Testis (tissue), 3 donors: Measurements from ENCODE around the gene HOXB4. TPM values are rescaled to one million over a fixed set of nuclear protein-coding genes. Genes with fewer than 3 reads are reported as not detected.

Source experiments
- DNase-seq: peaks from one replicate; pipeline ENCODE4 v3.0.0-alpha.2; 2019
- H3K27ac ChIP-seq, 2 donors: fragments of 200-600 bp; sonication (generic); one replicate each; pipeline ENCODE4 v1.5.1; 2019
- H3K27me3 ChIP-seq: fragments of 200-600 bp; sonication (generic); one replicate; pipeline ENCODE4 v1.5.1; 2019
- H3K36me3 ChIP-seq: fragments of 200-600 bp; sonication (generic); one replicate; pipeline ENCODE4 v1.5.1; 2017; ENCODE audit warnings: low read depth; ENCODE audit errors: missing control alignments
- H3K4me1 ChIP-seq: fragments of 200-600 bp; sonication (generic); one replicate; pipeline ENCODE4 v1.5.1; 2019
- H3K4me3 ChIP-seq, 2 donors: fragments of 200-600 bp; sonication (generic); one replicate each; pipeline ENCODE4 v1.5.1; 2017 to 2019
- H3K9me3 ChIP-seq: fragments of 200-600 bp; sonication (generic); one replicate; pipeline ENCODE4 v1.5.1; 2017
- POLR2A ChIP-seq: fragments of 450-650 bp; IDR thresholded peaks from one replicate; pipeline ENCODE4 v1.6.1; 2017; ENCODE audit warnings: antibody characterized with exemption, mild to moderate bottlenecking, moderate library complexity
- WGBS, 2 donors: methylation state at CpG; one replicate each; pipeline ENCODE4 v1.1.5; 2018; 5-methylcytosine and 5-hydroxymethylcytosine counted together
- intact Hi-C: fragments of 100-400 bp; cut with DNase I; formaldehyde crosslinking; loops from one replicate; pipeline ENCODE4 v1.15.1; 2023; ENCODE audit warnings: low total_unique reads
- polyA plus RNA-seq: library from polyadenylated mRNA; stranded (reverse); fragments of 350-450 nt; fragmentation: Illumina TruSeq; extraction: RNeasy Lipid Tissue Mini Kit (QIAGEN cat#74804); gene quantifications from one replicate; pipeline ENCODE4 v1.2.3, GENCODE V29; 2014; ENCODE audit warnings: low read depth, low replicate concordance; ENCODE audit not compliant: insufficient read depth
- total RNA-seq, 2 donors: library from RNA; depleted of rRNA; stranded (reverse); fragments of >200 nt; gene quantifications; one replicate each; pipeline ENCODE4 v1.2.3, GENCODE V29; 2016
- TF ChIP-seq, protein P1 (sequence below), 3 experiments: fragments of 450-650 bp in 2 of 3; fragments of 200-600 bp in 1 of 3; sonication (generic) in 1 of 3; IDR thresholded peaks; one replicate each; pipeline ENCODE4 v1.5.1; 2016 to 2019; ENCODE audit warnings: antibody characterized with exemption in 3 of 3, mild to moderate bottlenecking in 2 of 3, moderate library complexity in 1 of 3

The HOXB4 gene
- total and polyA plus RNA-seq, 3 donors from 2014 or later = 1.6 to 1.8 (median 1.6) TPM

DNA sequence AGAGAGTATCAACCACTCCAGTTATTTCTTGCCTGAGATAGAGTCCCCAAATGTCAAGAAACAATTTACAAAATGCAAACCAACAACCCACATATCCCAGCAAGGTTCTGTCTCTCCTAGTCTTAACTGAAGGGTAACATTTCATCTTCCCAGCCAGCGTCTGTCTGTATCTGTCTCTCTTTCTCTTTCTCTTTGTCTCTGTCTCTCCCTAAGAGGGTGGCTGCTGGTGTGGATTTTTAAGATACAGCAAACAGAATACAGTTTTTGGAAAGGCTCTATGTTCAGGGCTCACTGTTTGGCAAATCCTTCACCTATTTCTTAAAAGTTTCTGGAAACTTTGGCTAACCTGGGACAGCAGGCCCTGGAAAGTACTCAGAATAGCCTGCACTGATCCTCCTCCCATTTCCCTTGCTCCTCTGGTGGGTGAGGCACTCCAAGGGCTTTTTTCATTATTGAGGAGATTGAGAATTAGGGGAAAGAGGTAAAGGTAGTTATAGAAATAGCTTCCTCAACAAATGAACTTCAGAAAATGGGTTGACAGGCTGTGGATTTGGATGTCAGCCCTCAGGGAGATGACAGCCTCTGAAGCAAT is 6.2 kb downstream of the HOXB4 start:
- H3K4me3 ChIP-seq = no peak overlapping the region
- no peaks in the 10 kb centered on the region for H3K4me1 ChIP-seq
- H3K27me3 ChIP-seq = no peaks in the 10 kb centered on the region
- H3K9me3 ChIP-seq = no peaks in the 10 kb centered on the region
- intact Hi-C loops = no loop called here
- H3K36me3 ChIP-seq = no peaks in the 10 kb centered on the region
- no peak for DNase-seq
- WGBS, 2 donors = 86 to 92% methylated on average over 1 of the region's 1 CpG
- H3K27ac ChIP-seq = no peak overlapping the region
- TF ChIP-seq, protein P1, sequence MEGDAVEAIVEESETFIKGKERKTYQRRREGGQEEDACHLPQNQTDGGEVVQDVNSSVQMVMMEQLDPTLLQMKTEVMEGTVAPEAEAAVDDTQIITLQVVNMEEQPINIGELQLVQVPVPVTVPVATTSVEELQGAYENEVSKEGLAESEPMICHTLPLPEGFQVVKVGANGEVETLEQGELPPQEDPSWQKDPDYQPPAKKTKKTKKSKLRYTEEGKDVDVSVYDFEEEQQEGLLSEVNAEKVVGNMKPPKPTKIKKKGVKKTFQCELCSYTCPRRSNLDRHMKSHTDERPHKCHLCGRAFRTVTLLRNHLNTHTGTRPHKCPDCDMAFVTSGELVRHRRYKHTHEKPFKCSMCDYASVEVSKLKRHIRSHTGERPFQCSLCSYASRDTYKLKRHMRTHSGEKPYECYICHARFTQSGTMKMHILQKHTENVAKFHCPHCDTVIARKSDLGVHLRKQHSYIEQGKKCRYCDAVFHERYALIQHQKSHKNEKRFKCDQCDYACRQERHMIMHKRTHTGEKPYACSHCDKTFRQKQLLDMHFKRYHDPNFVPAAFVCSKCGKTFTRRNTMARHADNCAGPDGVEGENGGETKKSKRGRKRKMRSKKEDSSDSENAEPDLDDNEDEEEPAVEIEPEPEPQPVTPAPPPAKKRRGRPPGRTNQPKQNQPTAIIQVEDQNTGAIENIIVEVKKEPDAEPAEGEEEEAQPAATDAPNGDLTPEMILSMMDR (IDR thresholded peaks at IDR 0.05) = no peak
- TF ChIP-seq POLR2A = no peak

GRCh38 chr17:48571024-48571818 is 6.9 kb downstream of the HOXB4 start:
- H3K4me3 ChIP-seq = no peak overlapping the region
- intact Hi-C loops = no loop called here
- TF ChIP-seq, protein P1 (IDR thresholded peaks at IDR 0.05) = no peak
- no peak for TF ChIP-seq POLR2A
- WGBS, 2 donors = 34 to 51% methylated on average over 26 of the region's 26 CpGs
- no peak for DNase-seq
- no peaks in the 10 kb centered on the region for H3K27me3 ChIP-seq
- H3K27ac ChIP-seq = no peak overlapping the region
- H3K4me1 ChIP-seq = no peaks in the 10 kb centered on the region
- no peaks in the 10 kb centered on the region for H3K36me3 ChIP-seq
- H3K9me3 ChIP-seq = no peaks in the 10 kb centered on the region

DNA sequence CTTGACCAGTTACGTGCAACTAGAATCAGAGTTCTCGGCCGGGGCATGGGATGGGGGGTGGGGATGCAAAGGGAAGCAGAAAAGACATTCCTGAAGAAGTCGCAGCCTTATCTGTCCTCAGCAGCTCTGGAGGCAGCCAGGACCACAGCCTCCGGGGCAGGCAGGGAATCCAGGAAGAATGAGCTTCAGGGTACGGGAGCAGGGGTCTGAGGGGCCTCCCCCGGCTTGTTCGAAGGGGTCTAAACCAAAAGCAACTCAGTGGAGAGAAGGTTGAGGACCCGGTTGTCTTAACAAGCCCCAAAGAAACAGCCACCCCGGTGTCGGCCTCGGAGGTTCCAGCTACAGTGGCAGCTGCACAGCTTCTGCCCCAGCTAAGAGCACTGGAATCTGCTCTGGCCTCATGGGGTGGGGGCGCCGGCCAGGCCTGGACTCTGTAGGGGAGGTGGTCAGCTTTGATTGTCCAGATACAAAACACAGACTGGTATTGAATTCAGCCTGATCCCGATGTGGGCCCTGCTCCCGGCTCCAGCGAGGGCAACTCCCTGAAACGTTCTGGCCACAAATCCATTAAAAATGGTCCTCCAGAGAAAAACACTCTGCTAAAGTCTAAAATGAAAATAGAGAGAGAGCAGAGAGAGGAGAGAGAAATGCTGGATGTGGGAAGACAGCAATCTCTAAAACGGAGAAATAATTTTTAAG is 7.7 kb downstream of the HOXB4 start:
- no peak for TF ChIP-seq POLR2A
- TF ChIP-seq, protein P1 (IDR thresholded peaks at IDR 0.05) = no peak
- WGBS, 2 donors = 18 to 44% methylated on average over 19 of the region's 19 CpGs
- H3K27ac ChIP-seq = no peak overlapping the region
- no peaks in the 10 kb centered on the region for H3K36me3 ChIP-seq
- no peak overlapping the region for H3K4me3 ChIP-seq
- no peaks in the 10 kb centered on the region for H3K4me1 ChIP-seq
- H3K9me3 ChIP-seq = no peaks in the 10 kb centered on the region
- H3K27me3 ChIP-seq = no peaks in the 10 kb centered on the region
- intact Hi-C loops = no loop called here
- no peak for DNase-seq

DNA sequence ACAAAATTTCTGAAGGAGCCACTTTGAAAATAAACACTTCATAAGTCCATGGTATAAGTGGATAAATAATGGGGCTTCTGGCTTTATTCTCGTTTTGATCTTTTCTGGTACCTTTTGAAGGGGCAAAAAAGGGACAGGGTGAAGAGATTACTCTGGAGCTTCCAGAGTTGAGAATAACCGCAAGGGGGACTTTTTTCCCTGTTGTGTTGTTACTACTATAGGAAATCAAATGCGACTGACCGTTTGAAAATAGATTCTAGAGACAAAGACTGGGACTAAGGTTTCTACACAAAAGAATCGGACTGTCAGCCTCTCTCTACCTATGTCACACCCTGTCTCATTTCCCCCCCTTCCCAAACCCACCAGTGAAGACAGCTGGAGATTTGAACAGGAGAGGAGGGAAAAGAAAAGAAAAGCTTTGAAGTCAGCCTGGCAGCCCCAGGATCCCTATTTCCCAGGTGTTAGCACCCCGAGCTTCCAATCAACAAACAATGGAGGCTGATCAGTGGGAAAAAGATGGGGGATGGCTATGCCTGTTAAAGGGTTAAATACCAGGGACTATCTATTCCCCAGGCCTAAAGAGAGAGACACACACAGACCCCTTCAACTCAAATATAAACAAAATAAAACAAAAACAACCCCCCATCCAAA is 8.4 kb downstream of the HOXB4 start:
- intact Hi-C loops = no loop called here

More for the DNA sequence above, 8.4 kb downstream of the HOXB4 start:
- Histone ChIP-seq H3K9me3 (no peaks in the 10 kb centered on the region), H3K36me3 (no peaks in the 10 kb centered on the region), H3K27me3 (no peaks in the 10 kb centered on the region), H3K27ac (no peak overlapping the region), H3K4me1 (no peaks in the 10 kb centered on the region), H3K4me3 (no peak overlapping the region)
- TF ChIP-seq POLR2A = no peak
- TF ChIP-seq, protein P1 (IDR thresholded peaks at IDR 0.05) = no peak
- DNase-seq = no peak
- 61 to 65% methylated on average over 6 of the region's 6 CpGs for WGBS, 2 donors
